Stimulated activated CD4-positive, alpha-beta T cell treated with anti-CD3 and anti-CD28 coated beads, Interleukin-2, amount 100 ng/mL, for 24 hours (primary cell): ENCODE data around the gene SLC50A1.

Experiments used
- DNase-seq, 2 donors: peaks; one replicate each; pipeline ENCODE4 v3.0.0-alpha.2; 2020

The SLC50A1 gene

GRCh38 chr1:155171836-155172731 lies 36.4 kb downstream of the SLC50A1 start:
- DNase-seq: no peak

GRCh38 chr1:155172732-155173477 lies 37.3 kb downstream of the SLC50A1 start, which contains the start of gene KRTCAP2:
Gene KRTCAP2, minus strand, starts transcription at chr1:155173304. Its CDS starts 80 bp downstream, at chr1:155173224.
- DNase-seq: peak; percentile 95 to 96

- DNase-seq: peak; percentile 76 to 80
Observed at GRCh38 chr1:155173478-155174323, 38.0 kb downstream of the SLC50A1 start, which contains the start of gene TRIM46. Gene TRIM46, plus strand, starts transcription at chr1:155173849. Its CDS starts 118 bp downstream, at chr1:155173967.

GRCh38 chr1:155174324-155175280 lies 39.0 kb downstream of the SLC50A1 start:
- peak; percentile 56 to 65 for DNase-seq

GRCh38 chr1:155175281-155175926 lies 39.8 kb downstream of the SLC50A1 start:
- no peak for DNase-seq

- no peak for DNase-seq
Observed at GRCh38 chr1:155175927-155176371, 40.3 kb downstream of the SLC50A1 start.

- peak; percentile 91 to 93 for DNase-seq
Observed at GRCh38 chr1:155176544-155177071, 41.0 kb downstream of the SLC50A1 start.

GRCh38 chr1:155177192-155177917 lies 41.7 kb downstream of the SLC50A1 start:
- no peak for DNase-seq

- DNase-seq: no peak
Observed at GRCh38 chr1:155177918-155178281, 42.2 kb downstream of the SLC50A1 start.

- no peak for DNase-seq
Observed at GRCh38 chr1:155178441-155179111, 42.9 kb downstream of the SLC50A1 start.

- no peak for DNase-seq
Observed at GRCh38 chr1:155179112-155180031, 43.7 kb downstream of the SLC50A1 start.

- DNase-seq: no peak
Observed at GRCh38 chr1:155181371-155182051, 45.9 kb downstream of the SLC50A1 start.

- DNase-seq: no peak
Observed at GRCh38 chr1:155182052-155182550, 46.4 kb downstream of the SLC50A1 start.

GRCh38 chr1:155183775-155184221 lies 48.1 kb downstream of the SLC50A1 start:
- no peak for DNase-seq

- no peak for DNase-seq
Observed at GRCh38 chr1:155184351-155184811, 48.7 kb downstream of the SLC50A1 start.

- DNase-seq: no peak
Observed at GRCh38 chr1:155184835-155185782, 49.5 kb downstream of the SLC50A1 start.
